SHP77 treated with DMSO at 0.1 percent for 48 hours (cell line): ENCODE measurements around the gene NUCB1.

Source experiments
- DNase-seq: peaks from one replicate; lab custom pipeline; 2025; lab: John Stamatoyannopoulos, UW

NUCB1 gene

DNA sequence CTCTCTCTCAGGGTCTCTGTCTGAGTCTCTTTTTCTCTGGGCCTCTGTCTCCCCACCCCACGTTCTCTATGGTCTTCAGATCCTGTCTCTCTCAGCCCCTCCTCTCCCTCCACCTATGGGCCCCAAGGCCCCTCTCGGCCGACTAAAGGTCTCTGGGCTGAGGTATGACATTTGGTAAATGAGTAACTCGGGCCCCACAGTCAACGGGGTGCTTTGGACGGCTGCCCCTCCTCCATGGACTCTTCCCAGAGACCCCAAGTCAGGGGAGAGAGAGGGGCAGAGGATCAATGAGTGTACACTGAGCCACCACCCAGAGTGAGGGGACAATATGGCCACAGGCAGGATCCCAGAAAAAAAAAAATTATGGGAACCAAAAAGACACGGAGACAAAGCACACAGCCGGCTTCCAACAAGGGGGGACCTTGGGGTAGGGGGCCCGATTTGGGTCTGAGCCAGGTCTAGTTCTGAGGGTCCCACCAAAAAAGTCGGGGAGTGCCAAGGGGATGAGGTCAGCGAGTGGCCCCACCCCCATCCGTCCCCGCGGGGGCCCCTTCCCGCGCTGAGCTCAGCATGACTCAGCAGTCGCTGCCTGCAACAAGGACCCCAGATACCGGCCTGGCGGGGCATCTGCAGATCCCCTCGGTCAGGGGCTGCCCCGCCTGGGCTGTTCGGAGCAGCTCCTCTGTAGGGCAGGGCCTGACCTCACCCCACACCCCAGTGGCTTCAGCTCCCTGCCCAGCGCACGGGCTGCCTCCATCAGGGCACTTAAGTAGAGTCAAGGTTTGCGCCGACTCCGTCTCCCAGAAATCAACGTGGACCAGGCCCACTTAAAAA, 63.5 kb downstream of the NUCB1 start:
- peak; percentile 24 for DNase-seq

DNA sequence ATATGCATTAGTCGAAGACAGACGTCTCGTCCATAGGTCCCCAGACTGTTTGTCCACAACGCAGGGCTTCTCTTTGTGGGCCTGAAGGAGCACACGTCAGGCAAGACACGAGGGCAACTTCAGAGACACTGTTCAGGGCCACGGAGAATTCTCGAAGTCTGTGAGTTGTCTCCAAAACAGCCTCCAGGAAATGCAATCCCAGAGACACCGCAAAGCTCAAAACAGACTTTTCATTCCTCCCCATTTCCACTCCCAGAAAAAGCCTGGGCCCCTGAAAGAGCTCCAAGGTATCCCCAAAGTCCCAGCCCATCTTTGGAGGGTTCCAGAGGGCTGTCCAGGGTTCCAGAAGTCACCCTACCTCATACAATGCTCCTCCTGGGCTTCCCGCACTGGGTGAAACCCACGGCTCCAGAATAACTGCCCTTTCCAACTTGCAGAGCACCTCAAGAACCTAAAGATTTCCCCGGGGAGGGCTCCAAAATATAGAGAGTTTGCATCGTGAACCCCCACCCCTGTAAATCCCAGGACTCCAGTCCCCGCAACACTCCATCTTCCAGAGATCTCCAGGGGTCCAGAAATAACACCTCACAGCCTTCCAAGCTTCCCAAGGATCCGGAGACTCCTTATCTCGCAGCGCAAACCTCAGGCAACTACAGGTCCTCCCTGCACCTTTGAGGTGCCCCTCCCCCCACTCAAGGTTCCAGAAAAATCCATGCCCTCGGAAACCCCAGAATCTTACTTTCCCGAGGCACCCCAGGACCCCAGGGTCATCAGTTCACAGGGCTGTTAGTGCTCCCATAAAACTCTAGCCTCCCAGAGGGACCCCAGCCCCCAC, 64.3 kb downstream of the NUCB1 start:
- DNase-seq: no peak

GRCh38 chr19:48965040-48965805, 65.1 kb downstream of the NUCB1 start, which contains the start of gene FTL:
FTL (plus strand) TSS chr19:48965309; CDS start chr19:48965508, 199 bp downstream.
- peak; percentile 88 for DNase-seq

- DNase-seq: peak; percentile 72
Measured at GRCh38 chr19:48965806-48966540, 65.9 kb downstream of the NUCB1 start.

GRCh38 chr19:48966541-48967345, 66.6 kb downstream of the NUCB1 start:
- no peak for DNase-seq

DNA sequence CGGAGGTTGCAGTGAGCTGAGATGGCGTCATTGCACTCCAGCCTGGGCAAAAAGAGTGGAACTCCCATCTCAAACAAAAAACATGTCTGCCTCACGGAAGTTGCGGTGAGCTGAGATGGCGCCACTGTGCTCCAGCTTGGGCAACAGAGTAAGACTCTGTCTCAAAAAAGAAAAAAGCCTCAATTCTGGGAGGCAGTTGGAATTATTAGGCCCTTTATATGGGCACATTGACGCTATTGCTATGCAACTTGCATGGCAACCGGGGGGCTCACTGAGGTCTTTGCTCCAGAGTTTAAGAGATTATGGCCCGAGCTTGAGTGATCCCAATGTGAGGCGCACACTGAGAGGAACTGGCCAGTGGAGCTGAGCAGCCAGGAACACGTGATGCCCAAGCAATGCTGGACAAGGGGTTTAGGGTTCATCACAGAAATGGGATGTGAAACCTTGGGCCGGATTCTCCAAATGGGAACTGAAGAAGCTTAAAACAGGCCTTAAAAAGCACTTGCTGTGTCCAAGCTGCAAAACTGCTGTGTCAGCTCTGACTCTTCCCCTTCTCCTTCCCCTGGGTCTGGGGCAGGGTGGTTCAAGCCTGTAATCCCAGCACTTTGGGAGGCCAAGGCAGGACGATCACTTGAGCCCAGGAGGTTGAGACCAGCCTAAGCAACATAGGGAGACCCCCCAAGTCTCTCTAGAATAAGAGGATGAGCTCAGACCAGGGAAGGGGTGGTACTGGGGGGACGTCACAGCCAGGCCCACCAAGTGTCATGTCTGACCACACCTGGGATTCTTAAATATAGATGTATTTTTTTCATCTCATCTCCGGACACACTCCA, 67.5 kb downstream of the NUCB1 start:
- DNase-seq: no peak

DNA sequence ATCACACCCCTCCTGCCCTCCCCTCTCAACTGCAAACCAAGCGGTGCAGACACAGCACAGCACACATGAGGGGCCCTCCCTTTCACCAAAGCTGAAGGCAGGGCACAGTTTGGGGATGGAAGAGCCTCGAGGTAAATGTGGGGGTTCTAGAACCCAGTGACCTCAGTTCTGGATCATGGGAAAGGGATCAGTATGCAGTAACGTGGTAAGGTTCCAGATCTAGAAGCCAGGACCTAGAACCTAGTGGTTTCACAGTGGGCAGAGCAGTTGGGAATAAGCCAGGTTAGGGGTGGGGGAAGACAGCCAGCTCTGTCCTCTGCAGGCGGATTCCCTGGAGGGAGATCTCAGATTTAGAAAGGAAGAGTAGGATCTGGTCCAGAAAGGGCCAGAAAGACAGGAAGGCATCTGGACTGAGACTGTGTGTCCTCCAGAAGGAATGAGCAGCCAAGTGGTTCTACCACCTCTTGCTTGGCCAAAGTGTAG, 68.1 kb downstream of the NUCB1 start:
- DNase-seq: no peak

DNA sequence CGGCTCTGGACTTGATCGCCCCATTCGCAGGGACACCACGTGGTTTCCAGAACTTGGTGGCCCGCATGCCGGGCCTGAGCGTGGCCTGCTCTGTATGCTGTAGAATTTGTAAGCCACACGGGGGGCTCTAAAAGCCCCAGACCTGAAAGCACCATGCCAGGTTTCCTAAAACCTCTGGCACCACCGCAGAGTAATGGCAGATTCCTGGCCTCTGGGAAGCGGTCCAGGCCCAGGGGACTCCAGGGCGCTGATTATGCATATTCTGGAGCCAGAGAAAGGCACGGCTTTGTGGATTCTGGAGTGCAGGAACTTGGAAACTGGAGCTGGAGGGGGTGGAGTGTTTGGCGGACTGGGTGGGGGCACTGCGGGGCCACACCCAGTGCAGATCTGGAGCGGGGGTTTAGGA, 68.7 kb downstream of the NUCB1 start:
- DNase-seq: no peak

DNA sequence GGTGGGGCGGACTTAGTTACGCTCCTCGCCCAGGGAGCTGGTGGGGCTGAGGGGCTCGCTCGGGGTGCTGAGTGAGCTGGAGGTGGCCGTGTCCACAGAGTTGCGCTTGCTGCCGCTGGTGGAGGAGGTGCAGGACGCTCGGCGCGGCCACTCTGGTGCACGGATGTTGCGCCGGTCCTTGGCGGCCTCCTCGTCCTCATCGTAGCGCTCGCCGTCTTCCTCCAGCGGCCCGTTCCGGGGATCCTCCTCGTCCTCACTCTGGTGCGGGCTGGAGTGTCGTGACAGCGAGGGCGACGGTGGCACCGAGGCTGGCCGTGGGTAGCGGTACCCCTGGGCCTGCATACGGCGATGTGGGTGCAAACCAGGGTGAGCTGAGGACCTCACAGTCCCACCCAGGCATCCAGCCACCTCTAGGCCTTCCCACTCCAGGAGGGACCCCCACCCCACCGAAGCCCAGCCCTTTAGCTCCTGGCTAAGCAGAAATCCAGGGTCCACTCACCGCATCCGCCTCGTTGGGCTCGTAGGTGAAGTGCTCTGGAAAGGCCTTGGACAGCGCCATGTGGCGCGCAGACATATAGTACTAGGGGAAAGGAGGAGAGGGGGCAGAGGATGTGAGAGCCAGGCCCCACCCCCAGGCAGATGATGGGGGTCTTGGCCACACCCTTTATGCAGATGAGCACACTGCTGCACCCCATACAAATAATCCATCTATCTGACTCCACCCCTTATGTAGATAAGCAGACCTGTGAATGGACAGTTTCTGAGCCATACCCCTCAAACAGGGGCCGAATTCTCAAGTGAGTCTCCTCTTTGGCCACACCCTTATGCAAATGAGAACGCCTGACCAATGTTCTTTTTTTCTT, 69.4 kb downstream of the NUCB1 start:
- DNase-seq: no peak

DNA sequence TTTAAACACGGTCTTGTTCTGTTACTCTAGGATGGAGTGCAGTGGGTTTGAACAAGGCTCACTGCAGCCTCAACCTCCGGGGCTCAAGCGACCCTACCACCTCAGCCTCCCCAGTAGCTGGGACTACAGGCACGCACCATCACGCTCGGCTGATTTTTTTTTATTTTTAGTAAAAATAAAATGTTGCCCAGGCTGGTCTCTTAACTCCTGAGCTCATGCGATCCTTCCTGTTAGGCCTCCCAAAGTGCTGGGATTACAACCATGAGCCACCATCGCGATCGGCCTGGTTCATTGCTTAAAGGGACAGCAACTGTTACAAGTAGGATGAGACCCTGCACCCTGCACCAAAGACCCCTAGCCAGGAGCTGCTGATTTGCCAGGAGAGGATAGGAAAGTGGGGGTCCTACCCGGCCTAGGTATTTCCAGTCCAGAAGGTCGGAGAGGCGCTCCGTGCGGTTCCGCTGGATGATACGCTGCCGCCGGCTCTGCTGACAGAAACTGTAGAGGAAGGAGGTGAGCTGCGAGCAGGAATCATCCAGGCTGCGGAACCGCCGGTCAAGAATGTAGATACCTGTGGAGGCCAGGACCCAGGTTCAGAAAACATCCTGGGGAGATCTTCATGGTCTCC, 70.1 kb downstream of the NUCB1 start:
- no peak for DNase-seq

GRCh38 chr19:48970923-48971395, 70.8 kb downstream of the NUCB1 start:
- peak; percentile 45 for DNase-seq
